Measurements from ENCODE around the gene KCNA3.

Gene KCNA3

GRCh38 chr1:110697606-110698005 lies 22.9 kb upstream of the KCNA3 start:
- no peak for TF ChIP-seq CTCF (IDR thresholded peaks at IDR 0.05; ENCODE audit: control insufficient read depth, insufficient read depth, low read depth, low read length, missing control alignments)
- H3K4me3 ChIP-seq (ENCODE audit: control insufficient read depth, low read depth, low read length): no peak overlapping the region
- no peak for DNase-seq (ENCODE audit: low read depth)

GRCh38 chr1:110696818-110697217 lies 22.1 kb upstream of the KCNA3 start:
- no peak for DNase-seq (ENCODE audit: low read depth)
- H3K4me3 ChIP-seq (ENCODE audit: control insufficient read depth, low read depth, low read length): no peak overlapping the region
- TF ChIP-seq CTCF (IDR thresholded peaks at IDR 0.05; ENCODE audit: control insufficient read depth, insufficient read depth, low read depth, low read length, missing control alignments): no peak

- no peak for TF ChIP-seq CTCF (IDR thresholded peaks at IDR 0.05; ENCODE audit: control insufficient read depth, insufficient read depth, low read depth, low read length, missing control alignments)
- no peak for DNase-seq (ENCODE audit: low read depth)
- H3K4me3 ChIP-seq (ENCODE audit: control insufficient read depth, low read depth, low read length): no peak overlapping the region
Measured at GRCh38 chr1:110690709-110691365, 16.1 kb upstream of the KCNA3 start.

- no peak for DNase-seq (ENCODE audit: low read depth)
- TF ChIP-seq CTCF (IDR thresholded peaks at IDR 0.05; ENCODE audit: control insufficient read depth, insufficient read depth, low read depth, low read length, missing control alignments): no peak
Measured at GRCh38 chr1:110689868-110690267, 15.1 kb upstream of the KCNA3 start.

GRCh38 chr1:110688514-110688913 lies 13.8 kb upstream of the KCNA3 start:
- TF ChIP-seq CTCF (IDR thresholded peaks at IDR 0.05; ENCODE audit: control insufficient read depth, insufficient read depth, low read depth, low read length, missing control alignments): no peak
- no peak overlapping the region for H3K4me3 ChIP-seq (ENCODE audit: control insufficient read depth, low read depth, low read length)
- DNase-seq (ENCODE audit: low read depth): no peak

More at GRCh38 chr1:110689868-110690267, 15.1 kb upstream of the KCNA3 start:
- no peak overlapping the region for H3K4me3 ChIP-seq (ENCODE audit: control insufficient read depth, low read depth, low read length)

- no peak overlapping the region for H3K4me3 ChIP-seq (ENCODE audit: control insufficient read depth, low read depth, low read length)
- peak; percentile 17 for DNase-seq (ENCODE audit: low read depth)
- no peak for TF ChIP-seq CTCF (IDR thresholded peaks at IDR 0.05; ENCODE audit: control insufficient read depth, insufficient read depth, low read depth, low read length, missing control alignments)
Measured at GRCh38 chr1:110687250-110687649, 12.5 kb upstream of the KCNA3 start.
